ENCODE measurements around the gene E4F1.

Gene E4F1

DNA sequence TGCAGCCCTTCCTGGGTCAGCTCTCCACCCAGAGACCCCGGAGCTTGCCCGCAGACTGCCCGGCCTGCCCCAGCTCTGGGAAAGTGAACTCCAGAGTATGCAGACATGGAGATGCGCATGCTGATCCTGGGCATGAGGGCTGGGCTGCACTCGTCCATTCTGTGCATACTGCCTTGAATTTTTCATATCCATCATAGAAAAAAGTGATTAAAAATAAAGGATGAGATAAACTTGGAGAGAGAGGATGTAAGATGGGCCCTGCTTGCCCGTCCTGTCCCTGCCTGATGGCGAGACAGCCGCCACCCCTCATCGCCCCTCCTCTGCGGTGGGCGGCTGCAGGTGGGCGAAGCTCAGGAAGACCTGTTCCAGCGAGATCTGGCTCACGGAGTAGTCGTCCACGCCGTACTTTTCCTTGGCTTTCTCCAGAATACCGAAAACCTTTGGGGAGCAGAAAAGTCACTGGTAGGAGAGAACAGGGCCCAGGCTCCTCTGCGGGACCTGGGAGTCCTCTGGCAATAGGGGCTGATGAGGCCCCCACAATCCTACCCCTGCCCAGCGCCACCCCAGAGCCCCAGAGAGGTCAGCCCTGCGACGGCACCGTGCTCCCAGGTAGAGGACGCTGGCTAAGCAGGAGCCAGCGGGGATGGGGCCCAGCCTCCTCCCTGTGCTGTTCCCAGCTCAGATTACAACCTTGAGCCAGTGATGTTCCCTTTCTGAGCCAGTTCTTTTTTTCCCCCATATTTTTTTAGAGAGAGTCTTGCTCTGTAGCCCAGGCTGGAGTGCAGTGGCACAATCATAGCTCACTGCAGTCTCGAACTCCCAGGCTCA is 53.2 kb downstream of the E4F1 start:
- Histone ChIP-seq H3K4me1 (ENCODE audit: control insufficient read depth, insufficient read depth, low read depth, low read length) (peaks cover 9% of the 10 kb centered on the region), H3K79me1 (replicated peaks; ENCODE audit: low read length, poor library complexity, severe bottlenecking) (peaks cover 11% of the 10 kb centered on the region), H3K18ac (ENCODE audit: low read depth in 1 of 2, low read length in 2 of 2) (no peak overlapping the region), H2BK15ac (ENCODE audit: low read depth, poor library complexity, severe bottlenecking) (no peak overlapping the region), H3K14ac (ENCODE audit: low read length in 2 of 2) (no peak overlapping the region), H3K9ac (ENCODE audit: low read length) (no peak overlapping the region), H3K9me3 (ENCODE audit: control insufficient read depth, low read length) (no peaks in the 10 kb centered on the region), H2BK120ac (ENCODE audit: low read depth, low read length) (no peak overlapping the region), H2BK12ac (ENCODE audit: low read length in 2 of 2) (no peak overlapping the region), H3K23ac (ENCODE audit: low read length in 2 of 2) (no peak overlapping the region), H3K4me2 (ENCODE audit: low read length, poor library complexity, severe bottlenecking) (no peak overlapping the region), H2AK5ac (ENCODE audit: low read length, severe bottlenecking) (no peak overlapping the region), H3K27ac (ENCODE audit: low read length, poor library complexity, severe bottlenecking) (no peak overlapping the region), H3K4ac (ENCODE audit: low read depth in 1 of 2, low read length in 2 of 2) (no peak overlapping the region), H2BK5ac (ENCODE audit: low read depth, low read length, poor library complexity, severe bottlenecking) (no peak overlapping the region), H2AFZ (ENCODE audit: low read depth, low read length) (no peak overlapping the region), H3K36me3 (ENCODE audit: control insufficient read depth in 1 of 2, insufficient read depth in 2 of 2, low read depth in 1 of 2, low read length in 2 of 2) (peaks cover 0 to 24% of the 10 kb centered on the region in 2 experiments), H3K4me3 (ENCODE audit: insufficient read depth in 1 of 2, low read depth in 1 of 2, low read length in 2 of 2) (no peak overlapping the region), H4K91ac (ENCODE audit: low read length) (no peak overlapping the region), H3K27me3 (ENCODE audit: control insufficient read depth in 1 of 2, insufficient read depth in 1 of 2, low read length in 2 of 2) (peaks cover 31 to 57% of the 10 kb centered on the region in 2 experiments), H4K8ac (ENCODE audit: low read length) (no peak overlapping the region)
- DNase-seq = no peak
- 84% methylated on average over 24 of the region's 26 CpGs for WGBS

DNA sequence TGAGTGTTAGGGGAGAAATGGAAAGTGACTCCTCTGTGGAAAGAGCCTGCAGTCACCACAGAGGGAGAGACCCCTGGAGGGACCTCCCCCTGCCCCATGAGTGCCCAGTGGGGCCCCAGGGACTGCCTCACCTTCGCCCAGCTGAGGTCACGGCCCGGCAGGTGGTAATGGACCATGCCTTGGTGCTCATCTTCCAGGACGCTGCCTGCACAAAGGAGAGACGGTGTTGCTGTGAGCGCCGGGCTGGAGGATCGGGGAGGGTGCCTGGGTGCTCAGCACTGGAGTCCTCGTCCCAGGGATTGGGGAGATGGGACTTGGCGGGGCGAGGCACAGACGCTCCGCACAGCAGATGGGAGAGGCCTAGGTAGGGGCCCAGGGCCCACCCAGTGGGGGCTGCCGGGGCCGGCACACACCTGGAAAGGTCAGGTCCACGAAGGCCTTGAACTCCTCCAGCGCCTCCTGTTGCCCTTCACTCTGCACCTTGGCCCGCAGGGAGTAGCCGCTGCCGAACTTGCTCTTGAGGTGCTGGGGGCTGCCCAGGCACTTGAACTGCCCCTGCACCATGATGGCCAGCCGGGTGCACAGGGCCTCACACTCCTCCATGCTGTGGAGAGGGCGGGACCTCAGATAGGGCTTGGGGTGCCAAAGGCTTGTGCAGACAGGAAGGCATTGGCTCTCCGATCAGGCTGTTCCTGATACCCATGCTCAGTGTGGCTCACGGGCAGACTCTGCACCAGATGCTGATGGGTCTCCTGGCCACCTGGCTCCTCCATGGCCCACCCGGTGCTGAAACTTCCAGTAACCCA is 54.3 kb downstream of the E4F1 start:
- no peak overlapping the region for H3K27ac ChIP-seq (ENCODE audit: low read length, poor library complexity, severe bottlenecking)
- no peak overlapping the region for H2BK120ac ChIP-seq (ENCODE audit: low read depth, low read length)
- no peaks in the 10 kb centered on the region for H3K9me3 ChIP-seq (ENCODE audit: control insufficient read depth, low read length)
- peaks cover under 1% of the 10 kb centered on the region for H3K79me1 ChIP-seq (replicated peaks; ENCODE audit: low read length, poor library complexity, severe bottlenecking)
- H3K23ac ChIP-seq (ENCODE audit: low read length in 2 of 2) = no peak overlapping the region
- whole genome bisulfite sequencing = 89% methylated on average over 25 of the region's 25 CpGs
- H4K8ac ChIP-seq (ENCODE audit: low read length) = no peak overlapping the region
- no peak overlapping the region for H4K91ac ChIP-seq (ENCODE audit: low read length)
- H2BK5ac ChIP-seq (ENCODE audit: low read depth, low read length, poor library complexity, severe bottlenecking) = no peak overlapping the region
- no peak overlapping the region for H3K9ac ChIP-seq (ENCODE audit: low read length)
- no peak overlapping the region for H2AK5ac ChIP-seq (ENCODE audit: low read length, severe bottlenecking)
- no peak overlapping the region for H2BK12ac ChIP-seq (ENCODE audit: low read length in 2 of 2)
- no peak overlapping the region for H3K4me2 ChIP-seq (ENCODE audit: low read length, poor library complexity, severe bottlenecking)
- no peak overlapping the region for H2BK15ac ChIP-seq (ENCODE audit: low read depth, poor library complexity, severe bottlenecking)
- H3K14ac ChIP-seq (ENCODE audit: low read length in 2 of 2) = no peak overlapping the region
- peaks cover 0 to 14% of the 10 kb centered on the region in 2 experiments for H3K36me3 ChIP-seq (ENCODE audit: control insufficient read depth in 1 of 2, insufficient read depth in 2 of 2, low read depth in 1 of 2, low read length in 2 of 2)
- no peak overlapping the region for H3K18ac ChIP-seq (ENCODE audit: low read depth in 1 of 2, low read length in 2 of 2)
- H3K4me1 ChIP-seq (ENCODE audit: control insufficient read depth, insufficient read depth, low read depth, low read length) = peaks cover 2% of the 10 kb centered on the region
- H2AFZ ChIP-seq (ENCODE audit: low read depth, low read length) = no peak overlapping the region
- H3K4ac ChIP-seq (ENCODE audit: low read depth in 1 of 2, low read length in 2 of 2) = no peak overlapping the region
- H3K4me3 ChIP-seq (ENCODE audit: insufficient read depth in 1 of 2, low read depth in 1 of 2, low read length in 2 of 2) = no peak overlapping the region
- DNase-seq = no peak
- peaks cover 31 to 66% of the 10 kb centered on the region in 2 experiments for H3K27me3 ChIP-seq (ENCODE audit: control insufficient read depth in 1 of 2, insufficient read depth in 1 of 2, low read length in 2 of 2)

DNA sequence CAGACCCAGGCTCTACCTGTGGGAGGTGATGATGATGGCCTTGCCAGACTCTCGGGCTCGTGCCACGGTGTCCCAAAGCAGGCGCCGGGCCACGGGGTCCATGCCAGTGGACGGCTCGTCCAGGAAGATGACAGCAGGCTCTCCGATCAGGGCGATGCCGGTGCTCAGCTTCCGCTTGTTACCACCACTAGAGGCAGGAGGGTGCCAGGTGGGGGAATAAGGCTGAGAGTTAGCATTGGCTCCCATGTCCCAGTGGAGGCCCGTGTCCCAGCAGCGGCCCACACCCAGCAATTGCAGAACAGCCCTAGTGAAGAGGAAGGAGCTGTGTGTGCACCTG is 54.8 kb downstream of the E4F1 start:
- no peak overlapping the region for H3K23ac ChIP-seq (ENCODE audit: low read length in 2 of 2)
- no peak overlapping the region for H3K4me3 ChIP-seq (ENCODE audit: insufficient read depth in 1 of 2, low read depth in 1 of 2, low read length in 2 of 2)
- 86% methylated on average over 14 of the region's 14 CpGs for WGBS
- H3K18ac ChIP-seq (ENCODE audit: low read depth in 1 of 2, low read length in 2 of 2) = no peak overlapping the region
- H2BK15ac ChIP-seq (ENCODE audit: low read depth, poor library complexity, severe bottlenecking) = no peak overlapping the region
- no peak overlapping the region for H4K91ac ChIP-seq (ENCODE audit: low read length)
- peaks cover 31 to 70% of the 10 kb centered on the region in 2 experiments for H3K27me3 ChIP-seq (ENCODE audit: control insufficient read depth in 1 of 2, insufficient read depth in 1 of 2, low read length in 2 of 2)
- H2AK5ac ChIP-seq (ENCODE audit: low read length, severe bottlenecking) = no peak overlapping the region
- peaks cover 0 to 11% of the 10 kb centered on the region in 2 experiments for H3K36me3 ChIP-seq (ENCODE audit: control insufficient read depth in 1 of 2, insufficient read depth in 2 of 2, low read depth in 1 of 2, low read length in 2 of 2)
- no peak overlapping the region for H4K8ac ChIP-seq (ENCODE audit: low read length)
- H2AFZ ChIP-seq (ENCODE audit: low read depth, low read length) = no peak overlapping the region
- no peak overlapping the region for H3K14ac ChIP-seq (ENCODE audit: low read length in 2 of 2)
- DNase-seq = no peak
- no peak overlapping the region for H2BK5ac ChIP-seq (ENCODE audit: low read depth, low read length, poor library complexity, severe bottlenecking)
- H3K4ac ChIP-seq (ENCODE audit: low read depth in 1 of 2, low read length in 2 of 2) = no peak overlapping the region
- no peaks in the 10 kb centered on the region for H3K79me1 ChIP-seq (replicated peaks; ENCODE audit: low read length, poor library complexity, severe bottlenecking)
- H3K9me3 ChIP-seq (ENCODE audit: control insufficient read depth, low read length) = no peaks in the 10 kb centered on the region
- no peak overlapping the region for H2BK120ac ChIP-seq (ENCODE audit: low read depth, low read length)
- no peak overlapping the region for H2BK12ac ChIP-seq (ENCODE audit: low read length in 2 of 2)
- H3K9ac ChIP-seq (ENCODE audit: low read length) = no peak overlapping the region
- H3K27ac ChIP-seq (ENCODE audit: low read length, poor library complexity, severe bottlenecking) = no peak overlapping the region
- peaks cover 2% of the 10 kb centered on the region for H3K4me1 ChIP-seq (ENCODE audit: control insufficient read depth, insufficient read depth, low read depth, low read length)
- H3K4me2 ChIP-seq (ENCODE audit: low read length, poor library complexity, severe bottlenecking) = no peak overlapping the region
